ENCODE data around the gene FMN2. TPM values are rescaled to one million over a fixed set of nuclear protein-coding genes. Genes with fewer than 3 reads are reported as not detected.

Gene FMN2
- total and polyA plus RNA-seq, 2 donors (not counting 1 experiment from before 2014, with no cell fraction given) = 8.0 to 13.7 TPM

DNA sequence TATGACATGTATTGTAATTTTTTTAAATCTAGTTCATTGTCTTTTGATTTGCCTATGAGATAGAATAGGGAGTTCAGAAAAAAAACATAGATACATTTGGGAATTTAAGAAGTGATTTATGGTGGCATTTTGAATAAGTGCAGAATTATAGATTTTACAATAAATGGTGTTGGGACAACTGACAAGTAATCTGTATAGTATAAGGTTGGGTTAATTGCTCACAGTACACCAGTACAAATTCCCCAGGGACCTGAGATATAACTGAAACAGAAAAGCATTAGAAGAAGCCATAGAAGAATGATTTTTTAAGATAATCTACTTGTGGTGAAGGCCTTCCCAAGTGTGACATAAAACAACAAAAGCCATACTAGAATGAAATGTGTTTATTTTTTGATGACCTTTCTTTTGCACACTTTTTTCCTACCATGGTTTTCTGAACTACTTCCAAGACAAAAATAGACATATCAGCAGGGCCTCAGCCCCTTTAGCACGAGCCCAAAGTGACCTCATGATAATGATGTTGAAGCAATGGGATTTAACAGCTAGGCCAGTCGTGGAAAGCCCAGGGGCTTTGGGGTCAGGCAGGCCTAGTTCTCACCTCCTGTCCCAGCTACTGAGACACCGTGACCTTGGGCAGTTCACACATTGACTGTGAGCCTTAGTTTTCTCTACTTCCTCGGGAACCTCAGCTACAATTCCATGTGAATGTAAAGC lies 432.8 kb downstream of the FMN2 start:
- H4K20me1 ChIP-seq (ENCODE audit: control insufficient read depth, extremely low read depth, insufficient read depth, low read length) = no peaks in the 10 kb centered on the region
- H3K27me3 ChIP-seq (ENCODE audit: control insufficient read depth, insufficient read depth, low read length) = no peaks in the 10 kb centered on the region
- H3K36me3 ChIP-seq (ENCODE audit: control insufficient read depth, insufficient read depth, low read length) = no peaks in the 10 kb centered on the region
- H3K4me3 ChIP-seq (replicated peaks in 1 of 4; ENCODE audit: control extremely low read depth in 1 of 4, insufficient read depth in 1 of 4, low read depth in 3 of 4, low read length in 4 of 4) = no peak overlapping the region
- no peaks in the 10 kb centered on the region for H3K79me2 ChIP-seq (ENCODE audit: control insufficient read depth, insufficient read depth, low read length)
- no peak overlapping the region for H3K27ac ChIP-seq (ENCODE audit: insufficient read depth, low read length)
- H3K4me1 ChIP-seq (ENCODE audit: control insufficient read depth, extremely low read depth, insufficient read depth, low read length) = no peaks in the 10 kb centered on the region
- no peak overlapping the region for H2AFZ ChIP-seq (ENCODE audit: low read length)
- TF ChIP-seq, protein P1, sequence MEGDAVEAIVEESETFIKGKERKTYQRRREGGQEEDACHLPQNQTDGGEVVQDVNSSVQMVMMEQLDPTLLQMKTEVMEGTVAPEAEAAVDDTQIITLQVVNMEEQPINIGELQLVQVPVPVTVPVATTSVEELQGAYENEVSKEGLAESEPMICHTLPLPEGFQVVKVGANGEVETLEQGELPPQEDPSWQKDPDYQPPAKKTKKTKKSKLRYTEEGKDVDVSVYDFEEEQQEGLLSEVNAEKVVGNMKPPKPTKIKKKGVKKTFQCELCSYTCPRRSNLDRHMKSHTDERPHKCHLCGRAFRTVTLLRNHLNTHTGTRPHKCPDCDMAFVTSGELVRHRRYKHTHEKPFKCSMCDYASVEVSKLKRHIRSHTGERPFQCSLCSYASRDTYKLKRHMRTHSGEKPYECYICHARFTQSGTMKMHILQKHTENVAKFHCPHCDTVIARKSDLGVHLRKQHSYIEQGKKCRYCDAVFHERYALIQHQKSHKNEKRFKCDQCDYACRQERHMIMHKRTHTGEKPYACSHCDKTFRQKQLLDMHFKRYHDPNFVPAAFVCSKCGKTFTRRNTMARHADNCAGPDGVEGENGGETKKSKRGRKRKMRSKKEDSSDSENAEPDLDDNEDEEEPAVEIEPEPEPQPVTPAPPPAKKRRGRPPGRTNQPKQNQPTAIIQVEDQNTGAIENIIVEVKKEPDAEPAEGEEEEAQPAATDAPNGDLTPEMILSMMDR (conservative IDR thresholded peaks at IDR 0.05 in 1 of 2, IDR thresholded peaks at IDR 0.05 in 1 of 2; ENCODE audit: low read depth in 1 of 2, low read length in 2 of 2) = no peak
- TF ChIP-seq EZH2 (IDR thresholded peaks at IDR 0.05; ENCODE audit: low read length, missing control alignments) = no peak
- no peak overlapping the region for H3K9ac ChIP-seq (ENCODE audit: insufficient read depth, low read length)
- H3K9me3 ChIP-seq (ENCODE audit: control insufficient read depth, insufficient read depth, low read depth, low read length) = no peaks in the 10 kb centered on the region
- DNase-seq (ENCODE audit: low read depth in 2 of 2) = no peak
- H3K4me2 ChIP-seq (ENCODE audit: extremely low read depth, insufficient read depth, low read length) = no peak overlapping the region
